Endodermal cell (in vitro differentiated cells): ENCODE results near the gene PLEKHM3. TPM values are rescaled to one million over a fixed set of nuclear protein-coding genes. Genes with fewer than 3 reads are reported as not detected.

Experiments used
- DNase-seq: peaks from one replicate; pipeline ENCODE4 v3.0.0-alpha.2; 2017
- H3K27ac ChIP-seq: 2 replicates; pipeline ENCODE4 v1.5.1; 2013; ENCODE audit warnings: mild to moderate bottlenecking, low read depth, low read length, moderate library complexity
- H3K27me3 ChIP-seq: 2 replicates; pipeline ENCODE4 v1.6.1; 2013; ENCODE audit warnings: mild to moderate bottlenecking, low read length, moderate library complexity; ENCODE audit not compliant: insufficient read depth, control insufficient read depth, poor library complexity, severe bottlenecking
- H3K36me3 ChIP-seq: 2 replicates; pipeline ENCODE4 v1.7.0; 2013; ENCODE audit warnings: mild to moderate bottlenecking, low read length, moderate library complexity; ENCODE audit not compliant: control insufficient read depth, insufficient read depth
- H3K4me1 ChIP-seq: one replicate; pipeline ENCODE4 v1.7.0; 2013; ENCODE audit warnings: low read length; ENCODE audit not compliant: control insufficient read depth, insufficient read depth
- H3K4me3 ChIP-seq: 2 replicates; pipeline ENCODE4 v1.5.1; 2013; ENCODE audit warnings: mild to moderate bottlenecking, low read length, moderate library complexity
- H3K9ac ChIP-seq: 2 replicates; pipeline ENCODE4 v1.6.1; 2013; ENCODE audit warnings: mild to moderate bottlenecking, low read length, moderate library complexity; ENCODE audit not compliant: poor library complexity, severe bottlenecking; ENCODE audit errors: extremely low read depth
- H3K9me3 ChIP-seq: 2 replicates; pipeline ENCODE4 v1.6.1; 2013; ENCODE audit warnings: mild to moderate bottlenecking, low read length, moderate library complexity; ENCODE audit not compliant: control insufficient read depth
- H3K27ac Mint-ChIP-seq: 2 replicates; pipeline ENCODE4 v1.8.0; 2020; ENCODE audit warnings: mixed read lengths
- H3K27me3 Mint-ChIP-seq: 2 replicates; pipeline ENCODE4 v1.8.0; 2021; ENCODE audit warnings: mild to moderate bottlenecking, mixed read lengths; ENCODE audit not compliant: insufficient read depth
- H3K36me3 Mint-ChIP-seq: 2 replicates; pipeline ENCODE4 v1.8.0; 2020; ENCODE audit warnings: low read depth, mixed read lengths
- H3K4me1 Mint-ChIP-seq: 2 replicates; pipeline ENCODE4 v1.8.0; 2020; ENCODE audit warnings: mixed read lengths
- H3K4me3 Mint-ChIP-seq: 2 replicates; pipeline ENCODE4 v1.8.0; 2020; ENCODE audit warnings: mild to moderate bottlenecking, moderate library complexity, mixed read lengths
- H3K9me3 Mint-ChIP-seq: 2 replicates; pipeline ENCODE4 v1.8.0; 2020; ENCODE audit warnings: mild to moderate bottlenecking, mixed read lengths
- WGBS, 2 experiments: methylation state at CpG; one replicate each; pipeline versions ENCODE4 v1.1.5 to v1.1.7; 2013; ENCODE audit warnings: missing lambda C conversion rate in 2 of 2, mixed read lengths in 1 of 2; ENCODE audit not compliant: insufficient coverage in 1 of 2, insufficient read length in 1 of 2; 5-methylcytosine and 5-hydroxymethylcytosine counted together
- total RNA-seq, 2 donors: library from RNA; stranded (reverse); fragmentation: NEBNext Ultra II Directional in 1 of 2; extraction: Animal tissue kit (Norgen Biotek cat#: 25700) in 1 of 2; gene quantifications; 2 replicates in 1 of 2; 3 replicates in 1 of 2; pipeline ENCODE4 v1.2.1, GENCODE V29; 2021
- TF ChIP-seq, protein P1 (sequence below): fragments of 200-600 bp; sonication (generic); conservative IDR thresholded peaks from 2 replicates; pipeline ENCODE4 v1.5.0; 2021; ENCODE audit warnings: antibody characterized with exemption, mild to moderate bottlenecking

PLEKHM3 gene
- total RNA-seq, 2 donors from 2014 or later: 13.3 to 17.9 TPM

DNA sequence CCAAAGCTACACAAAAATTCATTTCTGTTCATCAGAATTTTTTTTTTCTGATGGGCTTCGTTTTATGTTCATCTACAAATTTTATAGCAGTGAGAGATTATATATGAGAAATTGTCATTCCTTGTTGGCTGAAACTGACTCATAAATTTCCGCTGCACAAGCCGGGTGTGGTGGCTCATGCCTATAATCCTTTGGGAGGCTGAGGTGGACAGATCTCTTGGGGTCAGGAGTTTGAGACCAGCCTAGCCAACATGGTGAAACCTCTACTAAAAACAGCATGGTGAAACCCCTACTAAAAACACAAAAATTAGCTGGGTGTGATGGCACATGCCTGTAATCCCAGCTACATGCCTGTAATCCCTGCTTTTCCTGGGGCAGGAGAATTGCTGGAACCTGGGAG is 72.0 kb downstream of the PLEKHM3 start:
- no peaks in the 10 kb centered on the region for H3K9me3 ChIP-seq
- TF ChIP-seq, protein P1, sequence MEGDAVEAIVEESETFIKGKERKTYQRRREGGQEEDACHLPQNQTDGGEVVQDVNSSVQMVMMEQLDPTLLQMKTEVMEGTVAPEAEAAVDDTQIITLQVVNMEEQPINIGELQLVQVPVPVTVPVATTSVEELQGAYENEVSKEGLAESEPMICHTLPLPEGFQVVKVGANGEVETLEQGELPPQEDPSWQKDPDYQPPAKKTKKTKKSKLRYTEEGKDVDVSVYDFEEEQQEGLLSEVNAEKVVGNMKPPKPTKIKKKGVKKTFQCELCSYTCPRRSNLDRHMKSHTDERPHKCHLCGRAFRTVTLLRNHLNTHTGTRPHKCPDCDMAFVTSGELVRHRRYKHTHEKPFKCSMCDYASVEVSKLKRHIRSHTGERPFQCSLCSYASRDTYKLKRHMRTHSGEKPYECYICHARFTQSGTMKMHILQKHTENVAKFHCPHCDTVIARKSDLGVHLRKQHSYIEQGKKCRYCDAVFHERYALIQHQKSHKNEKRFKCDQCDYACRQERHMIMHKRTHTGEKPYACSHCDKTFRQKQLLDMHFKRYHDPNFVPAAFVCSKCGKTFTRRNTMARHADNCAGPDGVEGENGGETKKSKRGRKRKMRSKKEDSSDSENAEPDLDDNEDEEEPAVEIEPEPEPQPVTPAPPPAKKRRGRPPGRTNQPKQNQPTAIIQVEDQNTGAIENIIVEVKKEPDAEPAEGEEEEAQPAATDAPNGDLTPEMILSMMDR: no peak
- H3K9ac ChIP-seq: no peak overlapping the region
- no peaks in the 10 kb centered on the region for H3K4me1 ChIP-seq
- 96 to 100% methylated on average over 2 to 3 of the region's 3 CpGs for WGBS, 2 experiments
- H3K36me3 Mint-ChIP-seq: peaks cover 8% of the 10 kb centered on the region
- no peak for DNase-seq
- H3K4me1 Mint-ChIP-seq: peaks cover 44% of the 10 kb centered on the region
- no peak overlapping the region for H3K4me3 ChIP-seq
- no peaks in the 10 kb centered on the region for H3K27me3 ChIP-seq
- no peak overlapping the region for H3K4me3 Mint-ChIP-seq
- no peak overlapping the region for H3K27ac ChIP-seq
- H3K27me3 Mint-ChIP-seq: peaks cover 1% of the 10 kb centered on the region
- H3K27ac Mint-ChIP-seq: no peak overlapping the region
- no peaks in the 10 kb centered on the region for H3K9me3 Mint-ChIP-seq
- no peaks in the 10 kb centered on the region for H3K36me3 ChIP-seq

- no peaks in the 10 kb centered on the region for H3K4me1 ChIP-seq
- H3K4me1 Mint-ChIP-seq: peaks cover 44% of the 10 kb centered on the region
- WGBS, 2 experiments: 91 to 96% methylated on average over 5 to 6 of the region's 6 CpGs
Observed at GRCh38 chr2:207952564-207953345, 72.6 kb downstream of the PLEKHM3 start.

DNA sequence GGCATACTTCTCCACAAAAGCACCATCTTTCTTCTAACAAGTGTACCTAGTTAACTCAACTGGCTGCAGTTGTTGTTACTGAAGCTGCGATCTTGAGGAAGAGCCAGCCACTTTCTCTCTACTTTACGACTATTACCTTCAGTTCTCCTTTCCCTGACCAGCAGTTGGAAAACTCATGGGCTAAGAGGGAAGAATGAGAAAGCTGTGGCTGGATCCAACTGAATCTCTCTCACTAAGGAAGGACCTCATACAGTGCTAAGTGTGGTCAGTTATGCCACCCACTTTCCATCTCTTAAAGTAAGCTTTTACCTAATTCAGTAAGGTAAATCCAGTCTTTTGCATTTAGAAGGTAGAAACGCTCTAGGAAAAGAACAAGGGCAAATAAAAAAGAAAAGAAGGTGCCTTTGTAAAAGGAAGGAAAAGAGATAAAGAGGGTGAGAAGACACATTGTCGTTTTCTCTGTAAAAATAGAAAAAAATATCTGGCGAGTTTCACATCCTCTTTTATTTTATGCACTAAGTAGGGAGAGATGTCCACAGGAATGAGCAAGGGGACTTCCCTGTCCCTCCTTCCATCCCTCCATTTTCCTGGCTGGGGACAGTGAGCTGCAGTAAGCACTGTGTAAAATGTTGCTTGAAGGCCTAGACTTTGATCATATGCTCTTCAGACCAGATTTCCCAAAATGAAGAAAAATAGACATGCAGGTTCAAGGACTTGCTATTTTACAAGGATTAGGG is 73.4 kb downstream of the PLEKHM3 start:
- Mint-ChIP-seq H3K4me1 (peaks cover 42% of the 10 kb centered on the region), H3K27me3 (peaks cover 3% of the 10 kb centered on the region), H3K9me3 (no peaks in the 10 kb centered on the region), H3K27ac (no peak overlapping the region), H3K36me3 (peaks cover 5% of the 10 kb centered on the region), H3K4me3 (no peak overlapping the region)
- no peak overlapping the region for H3K4me3 ChIP-seq
- H3K27ac ChIP-seq: no peak overlapping the region
- no peak overlapping the region for H3K9ac ChIP-seq
- TF ChIP-seq, protein P1: no peak
- H3K9me3 ChIP-seq: no peaks in the 10 kb centered on the region
- no peak for DNase-seq
- no peaks in the 10 kb centered on the region for H3K36me3 ChIP-seq
- 70% methylated on average over 4 to 5 of the region's 5 CpGs for WGBS, 2 experiments
- no peaks in the 10 kb centered on the region for H3K27me3 ChIP-seq
- H3K4me1 ChIP-seq: no peaks in the 10 kb centered on the region

More at GRCh38 chr2:207952564-207953345, 72.6 kb downstream of the PLEKHM3 start:
- Histone ChIP-seq H3K27me3 (no peaks in the 10 kb centered on the region), H3K36me3 (no peaks in the 10 kb centered on the region), H3K4me3 (no peak overlapping the region), H3K27ac (no peak overlapping the region), H3K9me3 (no peaks in the 10 kb centered on the region), H3K9ac (no peak overlapping the region)
- H3K27me3 Mint-ChIP-seq: peaks cover 1% of the 10 kb centered on the region
- no peak overlapping the region for H3K27ac Mint-ChIP-seq
- TF ChIP-seq, protein P1: no peak
- no peak for DNase-seq
- no peak overlapping the region for H3K4me3 Mint-ChIP-seq
- no peaks in the 10 kb centered on the region for H3K9me3 Mint-ChIP-seq
- H3K36me3 Mint-ChIP-seq: peaks cover 8% of the 10 kb centered on the region
